WTC11 (cell line): ENCODE results near the gene KCNAB3. TPM values are rescaled to one million over a fixed set of nuclear protein-coding genes. Genes with fewer than 3 reads are reported as not detected.
"Not testable (repeated sequence)": the region's sequence is repeated elsewhere in the genome, so short reads cannot be mapped to it uniquely, and the experiment has no call there.

Source experiments
- ATAC-seq: fragments of 200-7000 bp; cut with Tn5 transposase; 2 replicates; pipeline ENCODE4 v1.10.0; 2021; ENCODE audit warnings: mild to moderate bottlenecking, moderate library complexity
- CTCF ChIA-PET: fragments of 300-600 bp; sonication (Branson Sonifier 250); formaldehyde crosslinking; loops from one replicate; lab custom pipeline; 2021; ENCODE audit warnings: antibody characterized with exemption; lab: Charles Lee
- POLR2A ChIA-PET: fragments of 350-600 bp; sonication (Branson Sonifier 250); formaldehyde crosslinking; loops from one replicate; lab custom pipeline; 2021; ENCODE audit warnings: antibody characterized with exemption; lab: Charles Lee
- DNase-seq: peaks from one replicate; pipeline ENCODE4 v3.0.0; 2021; ENCODE audit warnings: low spot score
- H3K27ac Mint-ChIP-seq: 2 replicates; pipeline ENCODE4 v1.8.0; 2021; ENCODE audit warnings: mixed read lengths
- H3K27me3 Mint-ChIP-seq: 2 replicates; pipeline ENCODE4 v1.8.0; 2021; ENCODE audit warnings: low read depth, mild to moderate bottlenecking, moderate library complexity, mixed read lengths
- H3K36me3 Mint-ChIP-seq: 2 replicates; pipeline ENCODE4 v1.8.0; 2021; ENCODE audit warnings: mixed read lengths
- H3K4me1 Mint-ChIP-seq: 2 replicates; pipeline ENCODE4 v1.8.0; 2022; ENCODE audit warnings: mixed read lengths
- H3K4me3 Mint-ChIP-seq: 2 replicates; pipeline ENCODE4 v1.8.0; 2021; ENCODE audit warnings: mild to moderate bottlenecking, moderate library complexity, mixed read lengths
- H3K9me3 Mint-ChIP-seq: 2 replicates; pipeline ENCODE4 v1.8.0; 2021; ENCODE audit warnings: mixed read lengths
- EMX1 ChIP-seq: fragments of 250-450 bp; sonication (Bioruptor Pico); IDR thresholded peaks from 2 replicates; pipeline ENCODE4 v1.8.0; 2021; ENCODE audit warnings: mild to moderate bottlenecking
- ESRRA ChIP-seq: sonication (generic); formaldehyde crosslinking; IDR thresholded peaks from 2 replicates; pipeline ENCODE4 v1.8.1; 2022; ENCODE audit warnings: mild to moderate bottlenecking, missing genetic modification reagents, borderline replicate concordance
- ETV6 ChIP-seq: sonication (generic); formaldehyde crosslinking; IDR thresholded peaks from 2 replicates; pipeline ENCODE4 v1.8.1; 2022; ENCODE audit warnings: mild to moderate bottlenecking, missing genetic modification reagents
- FOXP1 ChIP-seq: sonication (generic); formaldehyde crosslinking; IDR thresholded peaks from 2 replicates; pipeline ENCODE4 v1.8.0; 2022; ENCODE audit warnings: missing genetic modification reagents, mild to moderate bottlenecking, moderate library complexity, borderline replicate concordance
- HMGA2 ChIP-seq: fragments of 250-450 bp; sonication (Bioruptor Pico); IDR thresholded peaks from 2 replicates; pipeline ENCODE4 v1.4.0; 2021; ENCODE audit warnings: mild to moderate bottlenecking, moderate library complexity
- NFATC4 ChIP-seq: fragments of 250-450 bp; sonication (Bioruptor Pico); IDR thresholded peaks from 2 replicates; pipeline ENCODE4 v1.9.0; 2021; ENCODE audit warnings: mild to moderate bottlenecking
- NFE2L1 ChIP-seq: sonication (generic); formaldehyde crosslinking; IDR thresholded peaks from 2 replicates; pipeline ENCODE4 v1.8.1; 2023; ENCODE audit warnings: missing genetic modification reagents
- RELA ChIP-seq: sonication (generic); formaldehyde crosslinking; IDR thresholded peaks from 2 replicates; pipeline ENCODE4 v1.8.1; 2022; ENCODE audit warnings: missing genetic modification reagents, mild to moderate bottlenecking, borderline replicate concordance
- SMAD3 ChIP-seq: sonication (generic); formaldehyde crosslinking; IDR thresholded peaks from 2 replicates; pipeline ENCODE4 v1.8.0; 2022; ENCODE audit warnings: missing genetic modification reagents, mild to moderate bottlenecking, borderline replicate concordance
- SMAD4 ChIP-seq: sonication (generic); formaldehyde crosslinking; IDR thresholded peaks from 2 replicates; pipeline ENCODE4 v1.8.0; 2022; ENCODE audit warnings: mild to moderate bottlenecking, missing genetic modification reagents
- SOX15 ChIP-seq: fragments of 250-450 bp; sonication (Bioruptor Pico); IDR thresholded peaks from 2 replicates; pipeline ENCODE4 v1.9.0; 2021; ENCODE audit warnings: mild to moderate bottlenecking
- TP53 ChIP-seq: sonication (generic); formaldehyde crosslinking; IDR thresholded peaks from 2 replicates; pipeline ENCODE4 v1.8.1; 2023; ENCODE audit warnings: mild to moderate bottlenecking, missing genetic modification reagents
- ZNF396 ChIP-seq: fragments of 250-450 bp; sonication (Bioruptor Pico); IDR thresholded peaks from 2 replicates; pipeline ENCODE4 v1.8.0; 2021; ENCODE audit warnings: mild to moderate bottlenecking, moderate library complexity, borderline replicate concordance
- total RNA-seq: library from RNA; stranded (reverse); gene quantifications from 3 replicates; pipeline ENCODE4 v1.2.3, GENCODE V29; 2021
- TF ChIP-seq, protein P1 (sequence below): sonication (generic); formaldehyde crosslinking; conservative IDR thresholded peaks from 2 replicates; pipeline ENCODE4 v1.8.1; 2023; ENCODE audit warnings: mild to moderate bottlenecking, low read depth, missing genetic modification reagents, moderate library complexity
- TF ChIP-seq, protein P2 (sequence below): fragments of 250-450 bp; sonication (Bioruptor Pico); conservative IDR thresholded peaks from 2 replicates; pipeline ENCODE4 v1.9.0; 2021; ENCODE audit warnings: mild to moderate bottlenecking
- TF ChIP-seq, protein P3 (sequence below): fragments of 250-450 bp; sonication (Bioruptor Pico); IDR thresholded peaks from 2 replicates; pipeline ENCODE4 v1.9.0; 2021; ENCODE audit warnings: mild to moderate bottlenecking
- TF ChIP-seq, protein P4 (sequence below): sonication (generic); formaldehyde crosslinking; IDR thresholded peaks from 2 replicates; pipeline ENCODE4 v1.8.1; 2023; ENCODE audit warnings: mild to moderate bottlenecking, missing genetic modification reagents, moderate library complexity
- TF ChIP-seq, protein P5 (sequence below): sonication (generic); formaldehyde crosslinking; IDR thresholded peaks from 2 replicates; pipeline ENCODE4 v1.8.0; 2023; ENCODE audit warnings: missing genetic modification reagents, mild to moderate bottlenecking, borderline replicate concordance
- TF ChIP-seq, protein P6 (sequence below): fragments of 250-450 bp; sonication (Bioruptor Pico); IDR thresholded peaks from 2 replicates; pipeline ENCODE4 v1.9.0; 2021; ENCODE audit warnings: mild to moderate bottlenecking

The KCNAB3 gene
- total RNA-seq, 1 experiment from 2014 or later = 3.2 TPM

DNA sequence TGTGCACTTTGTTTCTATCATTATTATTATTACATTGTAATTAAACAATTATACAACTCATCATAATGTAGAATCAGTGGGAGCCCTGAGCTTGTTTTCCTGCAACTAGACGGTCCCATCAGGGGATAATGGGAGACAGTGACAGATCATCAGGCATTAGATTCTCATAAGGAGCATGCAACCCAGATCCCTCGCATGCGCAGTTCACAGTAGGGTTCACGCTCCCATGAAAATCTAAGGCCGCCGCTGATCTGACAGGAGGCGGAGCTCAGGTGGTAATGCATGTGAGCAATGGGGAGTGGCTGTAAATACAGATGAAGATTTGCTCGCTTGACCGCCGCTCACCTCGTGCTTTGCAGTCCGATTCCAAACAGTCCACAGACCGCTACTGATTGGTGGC is 23.6 kb upstream of the KCNAB3 start:
- ATAC-seq, CTCF ChIA-PET, POLR2A ChIA-PET, DNase-seq, H3K4me1 Mint-ChIP-seq, H3K27ac Mint-ChIP-seq, H3K4me3 Mint-ChIP-seq, H3K9me3 Mint-ChIP-seq, H3K27me3 Mint-ChIP-seq: not testable (repeated sequence)
- H3K36me3 Mint-ChIP-seq = peaks cover 17% of the 10 kb centered on the region

DNA sequence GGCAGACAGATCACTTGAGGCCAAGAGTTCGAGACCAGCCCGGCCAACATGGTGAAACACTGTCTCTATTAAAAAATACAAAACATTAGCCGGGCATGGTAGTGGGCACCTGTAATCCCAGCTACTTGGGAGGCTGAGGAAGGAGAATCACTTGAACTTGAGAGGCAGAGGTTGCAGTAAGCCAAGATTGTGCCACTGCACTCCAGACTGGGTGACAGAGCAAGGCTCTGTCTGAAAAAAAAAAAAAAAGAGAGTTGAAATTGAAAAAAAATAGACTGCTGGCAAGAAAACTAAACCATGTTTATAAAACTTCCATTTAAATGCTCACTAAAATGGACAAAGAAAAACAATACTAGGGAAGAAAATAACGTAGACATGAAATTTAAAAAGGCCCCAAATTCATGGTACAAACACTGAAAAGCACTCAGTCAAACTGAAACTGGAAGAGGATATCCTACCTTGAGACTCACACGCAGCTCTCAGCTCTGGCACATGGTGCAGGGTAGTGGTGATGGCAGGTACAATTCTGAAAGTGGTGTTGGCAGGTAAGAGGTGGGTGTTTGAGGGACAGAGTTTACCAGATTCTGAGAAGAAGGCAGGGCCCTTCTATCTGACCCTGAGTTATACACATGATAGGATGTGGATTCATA is 21.6 kb upstream of the KCNAB3 start:
- no peaks in the 10 kb centered on the region for H3K4me1 Mint-ChIP-seq
- no peak for DNase-seq
- ChIA-PET POLR2A (no interaction called here), CTCF (no interaction called here)
- no peak overlapping the region for H3K27ac Mint-ChIP-seq
- H3K27me3 Mint-ChIP-seq = no peaks in the 10 kb centered on the region
- TF ChIP-seq, protein P1, sequence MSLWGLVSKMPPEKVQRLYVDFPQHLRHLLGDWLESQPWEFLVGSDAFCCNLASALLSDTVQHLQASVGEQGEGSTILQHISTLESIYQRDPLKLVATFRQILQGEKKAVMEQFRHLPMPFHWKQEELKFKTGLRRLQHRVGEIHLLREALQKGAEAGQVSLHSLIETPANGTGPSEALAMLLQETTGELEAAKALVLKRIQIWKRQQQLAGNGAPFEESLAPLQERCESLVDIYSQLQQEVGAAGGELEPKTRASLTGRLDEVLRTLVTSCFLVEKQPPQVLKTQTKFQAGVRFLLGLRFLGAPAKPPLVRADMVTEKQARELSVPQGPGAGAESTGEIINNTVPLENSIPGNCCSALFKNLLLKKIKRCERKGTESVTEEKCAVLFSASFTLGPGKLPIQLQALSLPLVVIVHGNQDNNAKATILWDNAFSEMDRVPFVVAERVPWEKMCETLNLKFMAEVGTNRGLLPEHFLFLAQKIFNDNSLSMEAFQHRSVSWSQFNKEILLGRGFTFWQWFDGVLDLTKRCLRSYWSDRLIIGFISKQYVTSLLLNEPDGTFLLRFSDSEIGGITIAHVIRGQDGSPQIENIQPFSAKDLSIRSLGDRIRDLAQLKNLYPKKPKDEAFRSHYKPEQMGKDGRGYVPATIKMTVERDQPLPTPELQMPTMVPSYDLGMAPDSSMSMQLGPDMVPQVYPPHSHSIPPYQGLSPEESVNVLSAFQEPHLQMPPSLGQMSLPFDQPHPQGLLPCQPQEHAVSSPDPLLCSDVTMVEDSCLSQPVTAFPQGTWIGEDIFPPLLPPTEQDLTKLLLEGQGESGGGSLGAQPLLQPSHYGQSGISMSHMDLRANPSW (CRISPR knock-in tag) = no peak
- TF ChIP-seq HMGA2 (no peak), EMX1 (CRISPR knock-in tag) (no peak), ZNF396 (CRISPR knock-in tag) (no peak), RELA (CRISPR knock-in tag) (no peak), NFE2L1 (CRISPR knock-in tag) (no peak), NFATC4 (no peak), ETV6 (CRISPR knock-in tag) (no peak), ESRRA (CRISPR knock-in tag) (no peak), SMAD4 (CRISPR knock-in tag) (no peak), SMAD3 (no peak), SOX15 (CRISPR knock-in tag) (no peak)
- TF ChIP-seq, protein P2, sequence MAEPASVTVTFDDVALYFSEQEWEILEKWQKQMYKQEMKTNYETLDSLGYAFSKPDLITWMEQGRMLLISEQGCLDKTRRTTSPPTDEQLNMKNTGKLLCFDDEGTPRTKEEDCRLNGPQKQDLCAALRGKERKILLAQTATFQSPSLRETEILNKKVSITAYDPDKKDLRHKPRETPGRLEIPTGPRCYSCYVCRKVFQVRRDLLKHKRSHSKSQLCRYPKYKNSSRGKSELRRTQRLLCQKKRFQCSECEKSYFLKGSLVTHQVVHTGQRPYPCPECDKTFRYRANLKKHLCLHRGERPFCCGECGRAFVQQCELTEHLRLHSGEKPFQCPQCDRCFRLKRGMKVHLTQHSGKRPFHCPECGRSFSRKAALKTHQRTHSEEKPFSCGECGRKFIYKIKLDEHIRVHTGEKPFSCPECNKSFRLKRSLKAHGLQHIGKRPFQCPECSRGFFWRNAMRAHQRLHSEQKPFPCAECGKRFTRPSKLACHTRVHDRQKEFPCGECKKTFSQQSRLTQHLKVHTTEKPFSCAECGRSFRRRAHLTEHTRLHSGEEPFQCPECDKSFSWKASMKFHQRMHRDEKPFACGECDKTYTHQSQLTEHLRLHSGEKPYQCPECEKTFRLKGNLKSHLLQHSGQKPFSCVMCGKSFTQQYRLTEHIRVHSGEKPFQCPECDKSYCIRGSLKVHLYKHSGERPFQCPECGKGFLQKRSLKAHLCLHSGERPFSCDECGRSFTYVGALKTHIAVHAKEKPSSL (CRISPR knock-in tag) = no peak
- TF ChIP-seq, protein P3, sequence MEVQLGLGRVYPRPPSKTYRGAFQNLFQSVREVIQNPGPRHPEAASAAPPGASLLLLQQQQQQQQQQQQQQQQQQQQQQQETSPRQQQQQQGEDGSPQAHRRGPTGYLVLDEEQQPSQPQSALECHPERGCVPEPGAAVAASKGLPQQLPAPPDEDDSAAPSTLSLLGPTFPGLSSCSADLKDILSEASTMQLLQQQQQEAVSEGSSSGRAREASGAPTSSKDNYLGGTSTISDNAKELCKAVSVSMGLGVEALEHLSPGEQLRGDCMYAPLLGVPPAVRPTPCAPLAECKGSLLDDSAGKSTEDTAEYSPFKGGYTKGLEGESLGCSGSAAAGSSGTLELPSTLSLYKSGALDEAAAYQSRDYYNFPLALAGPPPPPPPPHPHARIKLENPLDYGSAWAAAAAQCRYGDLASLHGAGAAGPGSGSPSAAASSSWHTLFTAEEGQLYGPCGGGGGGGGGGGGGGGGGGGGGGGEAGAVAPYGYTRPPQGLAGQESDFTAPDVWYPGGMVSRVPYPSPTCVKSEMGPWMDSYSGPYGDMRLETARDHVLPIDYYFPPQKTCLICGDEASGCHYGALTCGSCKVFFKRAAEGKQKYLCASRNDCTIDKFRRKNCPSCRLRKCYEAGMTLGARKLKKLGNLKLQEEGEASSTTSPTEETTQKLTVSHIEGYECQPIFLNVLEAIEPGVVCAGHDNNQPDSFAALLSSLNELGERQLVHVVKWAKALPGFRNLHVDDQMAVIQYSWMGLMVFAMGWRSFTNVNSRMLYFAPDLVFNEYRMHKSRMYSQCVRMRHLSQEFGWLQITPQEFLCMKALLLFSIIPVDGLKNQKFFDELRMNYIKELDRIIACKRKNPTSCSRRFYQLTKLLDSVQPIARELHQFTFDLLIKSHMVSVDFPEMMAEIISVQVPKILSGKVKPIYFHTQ (CRISPR knock-in tag) = no peak
- TF ChIP-seq, protein P4, sequence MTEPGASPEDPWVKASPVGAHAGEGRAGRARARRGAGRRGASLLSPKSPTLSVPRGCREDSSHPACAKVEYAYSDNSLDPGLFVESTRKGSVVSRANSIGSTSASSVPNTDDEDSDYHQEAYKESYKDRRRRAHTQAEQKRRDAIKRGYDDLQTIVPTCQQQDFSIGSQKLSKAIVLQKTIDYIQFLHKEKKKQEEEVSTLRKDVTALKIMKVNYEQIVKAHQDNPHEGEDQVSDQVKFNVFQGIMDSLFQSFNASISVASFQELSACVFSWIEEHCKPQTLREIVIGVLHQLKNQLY (CRISPR knock-in tag) = no peak
- TF ChIP-seq, all 79 proteins: peak for 0
- H3K4me3 Mint-ChIP-seq = no peak overlapping the region
- no peak for ATAC-seq
- peaks cover 9% of the 10 kb centered on the region for H3K9me3 Mint-ChIP-seq
- H3K36me3 Mint-ChIP-seq = peaks cover 32% of the 10 kb centered on the region

DNA sequence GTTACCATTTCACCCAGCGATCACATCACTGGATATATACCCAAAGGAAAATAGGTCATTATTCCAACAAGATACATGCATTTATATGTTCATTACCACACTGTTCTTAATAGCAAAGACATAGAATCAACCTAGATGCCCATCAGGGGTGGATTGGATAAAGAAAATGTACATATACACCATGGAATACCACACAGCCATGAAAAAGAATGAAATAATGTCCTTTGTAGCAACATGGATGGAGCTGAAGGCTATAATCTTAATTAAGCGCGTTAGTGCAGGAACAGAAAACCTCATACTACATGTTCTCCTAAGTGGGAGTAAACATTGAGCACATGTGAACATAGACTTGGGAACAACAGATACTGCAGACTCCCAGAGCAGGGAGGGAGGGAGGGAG is 20.9 kb upstream of the KCNAB3 start:
- CTCF ChIA-PET = no interaction called here
- no peaks in the 10 kb centered on the region for H3K4me1 Mint-ChIP-seq
- H3K9me3 Mint-ChIP-seq = peaks cover 9% of the 10 kb centered on the region
- no peak overlapping the region for H3K4me3 Mint-ChIP-seq
- H3K27ac Mint-ChIP-seq = no peak overlapping the region
- ATAC-seq (no peak), DNase-seq (no peak)
- POLR2A ChIA-PET = no interaction called here
- H3K27me3 Mint-ChIP-seq = no peaks in the 10 kb centered on the region
- H3K36me3 Mint-ChIP-seq = peaks cover 39% of the 10 kb centered on the region
- TF ChIP-seq, protein P5, sequence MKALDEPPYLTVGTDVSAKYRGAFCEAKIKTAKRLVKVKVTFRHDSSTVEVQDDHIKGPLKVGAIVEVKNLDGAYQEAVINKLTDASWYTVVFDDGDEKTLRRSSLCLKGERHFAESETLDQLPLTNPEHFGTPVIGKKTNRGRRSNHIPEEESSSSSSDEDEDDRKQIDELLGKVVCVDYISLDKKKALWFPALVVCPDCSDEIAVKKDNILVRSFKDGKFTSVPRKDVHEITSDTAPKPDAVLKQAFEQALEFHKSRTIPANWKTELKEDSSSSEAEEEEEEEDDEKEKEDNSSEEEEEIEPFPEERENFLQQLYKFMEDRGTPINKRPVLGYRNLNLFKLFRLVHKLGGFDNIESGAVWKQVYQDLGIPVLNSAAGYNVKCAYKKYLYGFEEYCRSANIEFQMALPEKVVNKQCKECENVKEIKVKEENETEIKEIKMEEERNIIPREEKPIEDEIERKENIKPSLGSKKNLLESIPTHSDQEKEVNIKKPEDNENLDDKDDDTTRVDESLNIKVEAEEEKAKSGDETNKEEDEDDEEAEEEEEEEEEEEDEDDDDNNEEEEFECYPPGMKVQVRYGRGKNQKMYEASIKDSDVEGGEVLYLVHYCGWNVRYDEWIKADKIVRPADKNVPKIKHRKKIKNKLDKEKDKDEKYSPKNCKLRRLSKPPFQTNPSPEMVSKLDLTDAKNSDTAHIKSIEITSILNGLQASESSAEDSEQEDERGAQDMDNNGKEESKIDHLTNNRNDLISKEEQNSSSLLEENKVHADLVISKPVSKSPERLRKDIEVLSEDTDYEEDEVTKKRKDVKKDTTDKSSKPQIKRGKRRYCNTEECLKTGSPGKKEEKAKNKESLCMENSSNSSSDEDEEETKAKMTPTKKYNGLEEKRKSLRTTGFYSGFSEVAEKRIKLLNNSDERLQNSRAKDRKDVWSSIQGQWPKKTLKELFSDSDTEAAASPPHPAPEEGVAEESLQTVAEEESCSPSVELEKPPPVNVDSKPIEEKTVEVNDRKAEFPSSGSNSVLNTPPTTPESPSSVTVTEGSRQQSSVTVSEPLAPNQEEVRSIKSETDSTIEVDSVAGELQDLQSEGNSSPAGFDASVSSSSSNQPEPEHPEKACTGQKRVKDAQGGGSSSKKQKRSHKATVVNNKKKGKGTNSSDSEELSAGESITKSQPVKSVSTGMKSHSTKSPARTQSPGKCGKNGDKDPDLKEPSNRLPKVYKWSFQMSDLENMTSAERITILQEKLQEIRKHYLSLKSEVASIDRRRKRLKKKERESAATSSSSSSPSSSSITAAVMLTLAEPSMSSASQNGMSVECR = no peak
- no peak for TF ChIP-seq TP53 (CRISPR knock-in tag)
- TF ChIP-seq, protein P6, sequence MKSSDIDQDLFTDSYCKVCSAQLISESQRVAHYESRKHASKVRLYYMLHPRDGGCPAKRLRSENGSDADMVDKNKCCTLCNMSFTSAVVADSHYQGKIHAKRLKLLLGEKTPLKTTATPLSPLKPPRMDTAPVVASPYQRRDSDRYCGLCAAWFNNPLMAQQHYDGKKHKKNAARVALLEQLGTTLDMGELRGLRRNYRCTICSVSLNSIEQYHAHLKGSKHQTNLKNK (CRISPR knock-in tag) = no peak
- TF ChIP-seq NFATC4 = no peak
- no peak for TF ChIP-seq FOXP1
